ENCODE results near the gene TKTL1. TPM values are rescaled to one million over a fixed set of nuclear protein-coding genes. Genes with fewer than 3 reads are reported as not detected.

TKTL1 gene
- total RNA-seq, 2 experiments from 2014 or later: 0.06 to 0.78 TPM

DNA sequence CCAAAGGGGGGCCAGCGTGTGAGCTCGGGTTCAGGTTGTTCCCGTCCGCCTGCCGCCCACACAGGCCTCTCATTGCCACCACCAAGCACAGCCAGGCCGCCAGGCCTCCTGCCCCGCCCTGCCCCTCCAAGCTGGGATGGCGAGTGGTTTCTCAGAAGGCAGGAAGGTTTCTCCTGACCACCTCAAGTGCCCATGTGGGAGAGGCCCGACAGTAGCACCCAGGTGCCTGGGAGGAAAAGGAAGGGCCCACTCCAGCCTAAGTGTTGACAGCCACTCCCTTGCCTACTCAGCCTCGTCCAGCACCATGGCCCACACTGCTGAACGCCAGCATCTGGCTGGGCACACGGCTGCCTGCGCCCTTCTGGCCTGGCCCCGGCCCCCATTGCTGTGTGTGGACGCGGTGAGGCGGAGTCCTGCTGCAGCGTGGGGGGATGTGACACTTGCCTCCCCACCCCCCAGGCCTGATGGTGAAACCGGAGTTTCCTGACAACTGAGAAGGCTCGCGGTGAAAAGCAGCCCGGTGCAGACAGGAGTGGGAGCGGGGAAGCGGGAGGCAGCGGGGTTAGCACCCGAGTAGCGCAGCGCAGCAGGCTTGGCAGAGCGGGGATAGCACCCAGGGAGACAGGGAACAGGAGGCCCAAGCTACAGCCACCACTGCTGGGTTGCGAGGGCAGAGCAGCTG is 59.6 kb downstream of the TKTL1 start:
- BruUV-seq (replicated peaks): no TSS peak
- H3K36me3 ChIP-seq (ENCODE audit: insufficient read depth, low read length): peaks cover 52% of the 10 kb centered on the region
- intact Hi-C loops (cut with micrococcal nuclease; ENCODE audit: unreplicated experiment): no loop called here
- no peaks in the 10 kb centered on the region for H3K9me2 ChIP-seq (ENCODE audit: insufficient read depth, low read length)
- no peak overlapping the region for H2AFZ ChIP-seq (ENCODE audit: low read length)
- no peaks in the 10 kb centered on the region for H3K9me3 ChIP-seq (ENCODE audit: low read length)
- no peaks in the 10 kb centered on the region for H3K4me1 ChIP-seq (ENCODE audit: insufficient read depth, low read length, poor library complexity, severe bottlenecking)
- ChIA-PET CTCF (ENCODE audit: unreplicated experiment) (no interaction called here), POLR2A (no interaction called here)
- no peaks in the 10 kb centered on the region for H3K79me2 ChIP-seq (ENCODE audit: insufficient read depth, low read depth, low read length)
- H3K4me3 ChIP-seq (ENCODE audit: low read depth, low read length, poor library complexity, severe bottlenecking): no peak overlapping the region
- H4K20me1 ChIP-seq (ENCODE audit: insufficient read depth, low read length): no peaks in the 10 kb centered on the region
- no peak for TF ChIP-seq EZH2phosphoT487 (IDR thresholded peaks at IDR 0.05; ENCODE audit: borderline replicate concordance, low read depth, low read length)
- DNase-seq (ENCODE audit: low spot score): no peak
- no peak overlapping the region for H3K4me2 ChIP-seq (ENCODE audit: low read length)
- no peak overlapping the region for H3K27ac ChIP-seq (ENCODE audit: low read depth, low read length, poor library complexity, severe bottlenecking)

GRCh38 chrX:154355776-154356140 is 60.2 kb downstream of the TKTL1 start:
- intact Hi-C loops (cut with micrococcal nuclease; ENCODE audit: unreplicated experiment): no loop called here
- ChIA-PET POLR2A (no interaction called here), CTCF (ENCODE audit: unreplicated experiment) (no interaction called here)
- Histone ChIP-seq H2AFZ (ENCODE audit: low read length) (no peak overlapping the region), H4K20me1 (ENCODE audit: insufficient read depth, low read length) (no peaks in the 10 kb centered on the region), H3K36me3 (ENCODE audit: insufficient read depth, low read length) (peaks cover 47% of the 10 kb centered on the region), H3K9me3 (ENCODE audit: low read length) (no peaks in the 10 kb centered on the region), H3K79me2 (ENCODE audit: insufficient read depth, low read depth, low read length) (no peaks in the 10 kb centered on the region), H3K4me2 (ENCODE audit: low read length) (no peak overlapping the region), H3K4me3 (ENCODE audit: low read depth, low read length, poor library complexity, severe bottlenecking) (no peak overlapping the region), H3K27ac (ENCODE audit: low read depth, low read length, poor library complexity, severe bottlenecking) (no peak overlapping the region), H3K4me1 (ENCODE audit: insufficient read depth, low read length, poor library complexity, severe bottlenecking) (no peaks in the 10 kb centered on the region), H3K9me2 (ENCODE audit: insufficient read depth, low read length) (no peaks in the 10 kb centered on the region)
- no peak for DNase-seq (ENCODE audit: low spot score)
- TF ChIP-seq, protein P1, sequence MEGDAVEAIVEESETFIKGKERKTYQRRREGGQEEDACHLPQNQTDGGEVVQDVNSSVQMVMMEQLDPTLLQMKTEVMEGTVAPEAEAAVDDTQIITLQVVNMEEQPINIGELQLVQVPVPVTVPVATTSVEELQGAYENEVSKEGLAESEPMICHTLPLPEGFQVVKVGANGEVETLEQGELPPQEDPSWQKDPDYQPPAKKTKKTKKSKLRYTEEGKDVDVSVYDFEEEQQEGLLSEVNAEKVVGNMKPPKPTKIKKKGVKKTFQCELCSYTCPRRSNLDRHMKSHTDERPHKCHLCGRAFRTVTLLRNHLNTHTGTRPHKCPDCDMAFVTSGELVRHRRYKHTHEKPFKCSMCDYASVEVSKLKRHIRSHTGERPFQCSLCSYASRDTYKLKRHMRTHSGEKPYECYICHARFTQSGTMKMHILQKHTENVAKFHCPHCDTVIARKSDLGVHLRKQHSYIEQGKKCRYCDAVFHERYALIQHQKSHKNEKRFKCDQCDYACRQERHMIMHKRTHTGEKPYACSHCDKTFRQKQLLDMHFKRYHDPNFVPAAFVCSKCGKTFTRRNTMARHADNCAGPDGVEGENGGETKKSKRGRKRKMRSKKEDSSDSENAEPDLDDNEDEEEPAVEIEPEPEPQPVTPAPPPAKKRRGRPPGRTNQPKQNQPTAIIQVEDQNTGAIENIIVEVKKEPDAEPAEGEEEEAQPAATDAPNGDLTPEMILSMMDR (conservative IDR thresholded peaks at IDR 0.05; ENCODE audit: low read length): no peak
- TF ChIP-seq EZH2phosphoT487 (IDR thresholded peaks at IDR 0.05; ENCODE audit: borderline replicate concordance, low read depth, low read length): no peak
- no TSS peak for BruUV-seq (replicated peaks)

DNA sequence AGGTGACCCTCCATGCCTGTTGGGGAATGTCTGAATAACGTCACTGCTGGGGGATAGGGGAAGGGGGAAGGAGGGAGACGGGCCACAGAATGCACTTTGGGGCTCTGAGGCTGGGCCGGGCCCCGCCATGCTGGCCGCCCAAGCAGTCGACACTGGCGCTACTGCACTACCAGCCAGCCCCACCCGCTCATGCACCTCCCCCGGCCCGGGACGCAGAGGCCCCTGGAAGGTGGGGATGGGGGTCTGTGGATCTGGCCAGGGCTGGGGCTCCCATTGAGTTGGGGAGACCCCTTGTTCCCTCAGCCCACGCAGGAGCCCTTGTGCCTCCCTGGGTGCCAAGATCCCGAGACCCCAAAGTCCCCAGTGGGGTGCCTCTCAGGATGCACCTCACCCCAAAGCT is 61.0 kb downstream of the TKTL1 start:
- H3K27ac ChIP-seq (ENCODE audit: low read depth, low read length, poor library complexity, severe bottlenecking): no peak overlapping the region
- H3K4me2 ChIP-seq (ENCODE audit: low read length): no peak overlapping the region
- no peaks in the 10 kb centered on the region for H3K9me3 ChIP-seq (ENCODE audit: low read length)
- TF ChIP-seq, protein P1 (conservative IDR thresholded peaks at IDR 0.05; ENCODE audit: low read length): no peak
- TF ChIP-seq EZH2phosphoT487 (IDR thresholded peaks at IDR 0.05; ENCODE audit: borderline replicate concordance, low read depth, low read length): no peak
- no peaks in the 10 kb centered on the region for H4K20me1 ChIP-seq (ENCODE audit: insufficient read depth, low read length)
- peaks cover 51% of the 10 kb centered on the region for H3K36me3 ChIP-seq (ENCODE audit: insufficient read depth, low read length)
- ChIA-PET POLR2A (interaction anchor here (0.6 kb wide), 1 partner anchor 9 kb away, joined by 3 read pairs; no protein-coding TSS in a partner anchor), CTCF (ENCODE audit: unreplicated experiment) (no interaction called here)
- no peak overlapping the region for H2AFZ ChIP-seq (ENCODE audit: low read length)
- intact Hi-C loops (cut with micrococcal nuclease; ENCODE audit: unreplicated experiment): no loop called here
- DNase-seq (ENCODE audit: low spot score): no peak
- no peaks in the 10 kb centered on the region for H3K4me1 ChIP-seq (ENCODE audit: insufficient read depth, low read length, poor library complexity, severe bottlenecking)
- H3K9me2 ChIP-seq (ENCODE audit: insufficient read depth, low read length): no peaks in the 10 kb centered on the region
- BruUV-seq (replicated peaks): no TSS peak
- H3K4me3 ChIP-seq (ENCODE audit: low read depth, low read length, poor library complexity, severe bottlenecking): no peak overlapping the region
- no peaks in the 10 kb centered on the region for H3K79me2 ChIP-seq (ENCODE audit: insufficient read depth, low read depth, low read length)
